ENCODE measurements around the gene DNAJB1. TPM values are rescaled to one million over a fixed set of nuclear protein-coding genes. Genes with fewer than 3 reads are reported as not detected.
A peak's percentile ranks its signal among the peaks of the same experiment; 100 is the strongest.

DNAJB1 gene
- total RNA-seq, 1 experiment from 2014 or later: 71.6 TPM

GRCh38 chr19:14561249-14561648 is 43.1 kb upstream of the DNAJB1 start:
- no peaks in the 10 kb centered on the region for H3K9me3 Mint-ChIP-seq (ENCODE audit: unreplicated experiment)
- ChIA-PET POLR2A (interaction anchor here (1.0 to 2.2 kb wide), 8 partner anchors 10 to 443 kb away, joined by 3 to 18 read pairs (median 4); partner anchors contain the start of genes DNAJB1, NDUFB7 and PRKACA), CTCF (interaction anchor here (1.0 to 1.6 kb wide), 2 partner anchors 10 to 13 kb away, joined by 5 to 6 read pairs; partner anchors contain the start of gene NDUFB7)
- peak overlapping the region; percentile 62 for H3K4me3 Mint-ChIP-seq (ENCODE audit: unreplicated experiment)
- no peak for DNase-seq (ENCODE audit: unreplicated experiment)
- peak overlapping the region; percentile 94 for H3K27ac Mint-ChIP-seq (ENCODE audit: low read depth, unreplicated experiment)
- no peaks in the 10 kb centered on the region for H3K36me3 Mint-ChIP-seq (ENCODE audit: insufficient read depth, unreplicated experiment)
- H3K27me3 Mint-ChIP-seq (ENCODE audit: insufficient read depth, unreplicated experiment): no peaks in the 10 kb centered on the region
- no TSS peak for BruUV-seq (replicated peaks)
- intact Hi-C loops (cut with micrococcal nuclease): no loop called here
- TF ChIP-seq CTCF (IDR thresholded peaks at IDR 0.05; ENCODE audit: unreplicated experiment): no peak
- H3K4me1 Mint-ChIP-seq (ENCODE audit: insufficient read depth, unreplicated experiment): peaks cover 26% of the 10 kb centered on the region

GRCh38 chr19:14560776-14561108 is 42.5 kb upstream of the DNAJB1 start:
- H3K27me3 Mint-ChIP-seq (ENCODE audit: insufficient read depth, unreplicated experiment): no peaks in the 10 kb centered on the region
- H3K27ac Mint-ChIP-seq (ENCODE audit: low read depth, unreplicated experiment): no peak overlapping the region
- no peak overlapping the region for H3K4me3 Mint-ChIP-seq (ENCODE audit: unreplicated experiment)
- POLR2A ChIA-PET: interaction anchor here (2.2 kb wide), 1 partner anchor 43 kb away, joined by 10 read pairs; the partner anchor contains the start of gene DNAJB1
- intact Hi-C loops (cut with micrococcal nuclease): no loop called here
- no TSS peak for BruUV-seq (replicated peaks)
- CTCF ChIA-PET: interaction anchor here (0.6 to 1.4 kb wide), 3 partner anchors 11 to 13 kb away, joined by 3 to 4 read pairs (median 3); partner anchors contain the start of gene NDUFB7
- peaks cover 31% of the 10 kb centered on the region for H3K4me1 Mint-ChIP-seq (ENCODE audit: insufficient read depth, unreplicated experiment)
- TF ChIP-seq CTCF (IDR thresholded peaks at IDR 0.05; ENCODE audit: unreplicated experiment): no peak
- no peaks in the 10 kb centered on the region for H3K9me3 Mint-ChIP-seq (ENCODE audit: unreplicated experiment)
- DNase-seq (ENCODE audit: unreplicated experiment): no peak
- no peaks in the 10 kb centered on the region for H3K36me3 Mint-ChIP-seq (ENCODE audit: insufficient read depth, unreplicated experiment)

DNA sequence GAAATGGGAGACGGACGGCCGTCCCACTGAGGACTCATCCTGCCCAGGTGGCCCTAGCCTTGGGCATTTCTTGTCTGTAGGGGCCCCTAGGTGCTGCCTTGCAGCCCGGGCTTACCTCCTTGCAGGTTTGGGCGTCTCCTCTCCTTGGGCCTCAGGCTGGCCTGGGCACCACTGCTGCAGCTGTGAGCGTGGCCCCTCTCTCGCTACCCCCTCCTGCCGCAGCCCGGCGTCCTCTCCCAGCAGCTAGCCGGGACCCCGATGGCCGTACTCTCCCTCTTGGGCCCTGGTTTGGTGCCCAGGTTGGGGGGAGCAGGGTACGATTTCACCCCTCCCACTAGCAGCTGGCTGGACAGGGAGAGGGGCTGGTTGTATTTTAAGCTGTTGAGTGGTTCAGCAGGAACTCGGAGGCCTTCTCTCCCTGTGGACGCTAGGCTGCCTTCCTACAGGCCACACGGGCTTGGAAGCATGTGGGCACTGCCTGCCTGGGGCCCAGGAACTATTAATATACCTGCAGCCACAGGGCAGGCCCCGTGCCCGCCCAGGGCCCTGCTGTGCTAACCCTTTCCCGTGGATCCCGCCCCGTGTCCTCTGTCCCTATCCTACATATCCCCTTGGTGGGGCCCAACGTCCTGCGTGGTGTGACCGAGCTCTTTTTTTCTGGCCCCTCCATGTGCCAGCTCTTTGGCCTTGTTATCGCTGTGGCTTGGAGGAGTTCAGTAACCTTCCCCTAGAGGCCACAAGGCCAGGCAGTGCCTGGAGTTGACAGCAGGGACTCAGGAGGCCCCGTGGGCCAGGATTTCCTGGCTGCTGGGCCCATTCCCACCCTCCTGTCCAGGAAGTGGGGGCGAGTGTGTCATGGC is 41.9 kb upstream of the DNAJB1 start:
- no peak for TF ChIP-seq CTCF (IDR thresholded peaks at IDR 0.05; ENCODE audit: unreplicated experiment)
- Mint-ChIP-seq H3K4me1 (ENCODE audit: insufficient read depth, unreplicated experiment) (peaks cover 32% of the 10 kb centered on the region), H3K36me3 (ENCODE audit: insufficient read depth, unreplicated experiment) (no peaks in the 10 kb centered on the region), H3K9me3 (ENCODE audit: unreplicated experiment) (no peaks in the 10 kb centered on the region), H3K27me3 (ENCODE audit: insufficient read depth, unreplicated experiment) (no peaks in the 10 kb centered on the region), H3K4me3 (ENCODE audit: unreplicated experiment) (no peak overlapping the region), H3K27ac (ENCODE audit: low read depth, unreplicated experiment) (no peak overlapping the region)
- POLR2A ChIA-PET: interaction anchor here (0.7 kb wide), 2 partner anchors 179 to 209 kb away, joined by 3 to 4 read pairs; partner anchors contain the start of gene ADGRE5
- BruUV-seq (replicated peaks): no TSS peak
- intact Hi-C loops (cut with micrococcal nuclease): no loop called here
- CTCF ChIA-PET: interaction anchor here (0.5 to 1.4 kb wide), 7 partner anchors 12 to 1823 kb away, joined by 3 to 4 read pairs (median 3); partner anchors contain the start of gene NDUFB7
- no peak for DNase-seq (ENCODE audit: unreplicated experiment)

- DNase-seq (ENCODE audit: unreplicated experiment): no peak
- no peak for TF ChIP-seq CTCF (IDR thresholded peaks at IDR 0.05; ENCODE audit: unreplicated experiment)
- BruUV-seq (replicated peaks): no TSS peak
- POLR2A ChIA-PET: no interaction called here
- Mint-ChIP-seq H3K4me3 (ENCODE audit: unreplicated experiment) (no peak overlapping the region), H3K36me3 (ENCODE audit: insufficient read depth, unreplicated experiment) (no peaks in the 10 kb centered on the region), H3K4me1 (ENCODE audit: insufficient read depth, unreplicated experiment) (peaks cover 38% of the 10 kb centered on the region), H3K27me3 (ENCODE audit: insufficient read depth, unreplicated experiment) (no peaks in the 10 kb centered on the region), H3K9me3 (ENCODE audit: unreplicated experiment) (no peaks in the 10 kb centered on the region), H3K27ac (ENCODE audit: low read depth, unreplicated experiment) (no peak overlapping the region)
- intact Hi-C loops (cut with micrococcal nuclease): no loop called here
- CTCF ChIA-PET: interaction anchor here (0.5 to 0.8 kb wide), 2 partner anchors 11 to 1990 kb away, joined by 4 to 5 read pairs; no protein-coding TSS in a partner anchor
Observed at GRCh38 chr19:14558370-14559066, 40.3 kb upstream of the DNAJB1 start.
